Uterus (tissue), 4 donors: Measurements from ENCODE around the gene ARHGAP8. TPM values are rescaled to one million over a fixed set of nuclear protein-coding genes. Genes with fewer than 3 reads are reported as not detected.

Experiments used
- DNase-seq, 2 donors: peaks; one replicate each; pipeline ENCODE4 v3.0.0-alpha.2; 2019 to 2020
- H3K27ac ChIP-seq, 2 donors: fragments of 200-600 bp; sonication (generic); 1 replicate in 1 of 2; 2 replicates in 1 of 2; pipeline ENCODE4 v1.5.1; 2016 to 2018
- H3K27me3 ChIP-seq, 2 donors: fragments of 200-600 bp; sonication (generic); one replicate each; pipeline ENCODE4 v1.5.1; 2018 to 2019; ENCODE audit warnings: control low read depth in 1 of 2
- H3K36me3 ChIP-seq, 2 donors: fragments of 200-600 bp; sonication (generic); one replicate each; pipeline ENCODE4 v1.5.1; 2019; ENCODE audit warnings: control low read depth in 1 of 2
- H3K4me1 ChIP-seq, 2 donors: fragments of 200-600 bp; sonication (generic); one replicate each; pipeline ENCODE4 v1.5.1; 2018 to 2019; ENCODE audit warnings: control low read depth in 1 of 2
- H3K4me3 ChIP-seq, 2 donors: fragments of 200-600 bp; sonication (generic); 1 replicate in 1 of 2; 2 replicates in 1 of 2; pipeline ENCODE4 v1.5.1; 2018 to 2019; ENCODE audit warnings: mild to moderate bottlenecking in 1 of 2
- H3K9me3 ChIP-seq, 2 donors: fragments of 200-600 bp; sonication (generic); one replicate each; pipeline ENCODE4 v1.5.1; 2019; ENCODE audit warnings: control low read depth in 1 of 2
- CTCF ChIP-seq, 4 experiments: fragments of 200-600 bp in 2 of 4; fragments of 450-650 bp in 2 of 4; sonication (generic) in 2 of 4; IDR thresholded peaks; one replicate each; pipeline ENCODE4 v1.5.1; 2016 to 2019; ENCODE audit warnings: antibody characterized with exemption in 4 of 4, mild to moderate bottlenecking in 2 of 4, moderate library complexity in 1 of 4
- POLR2A ChIP-seq, 2 donors: fragments of 450-650 bp; IDR thresholded peaks; one replicate each; pipeline ENCODE4 v1.6.1; 2016; ENCODE audit warnings: antibody characterized with exemption in 2 of 2, mild to moderate bottlenecking in 1 of 2, moderate library complexity in 1 of 2
- intact Hi-C: fragments of 100-400 bp; cut with DNase I; formaldehyde crosslinking; loops from one replicate; pipeline ENCODE4 v1.15.1; 2023; ENCODE audit warnings: low total_unique reads
- total RNA-seq, 4 donors: library from RNA; depleted of rRNA in 3 of 4; stranded (reverse); fragments of >200 nt in 3 of 4; gene quantifications; one replicate each; pipeline versions ENCODE4 v1.1.0 to v1.2.4, GENCODE V29; 2014 to 2023
- donor health status: DM: yes; HTN: yes; CAD: no.

Gene ARHGAP8
- total RNA-seq, 4 donors from 2014 or later: 1.8 to 4.4 TPM; not detected in 2

DNA sequence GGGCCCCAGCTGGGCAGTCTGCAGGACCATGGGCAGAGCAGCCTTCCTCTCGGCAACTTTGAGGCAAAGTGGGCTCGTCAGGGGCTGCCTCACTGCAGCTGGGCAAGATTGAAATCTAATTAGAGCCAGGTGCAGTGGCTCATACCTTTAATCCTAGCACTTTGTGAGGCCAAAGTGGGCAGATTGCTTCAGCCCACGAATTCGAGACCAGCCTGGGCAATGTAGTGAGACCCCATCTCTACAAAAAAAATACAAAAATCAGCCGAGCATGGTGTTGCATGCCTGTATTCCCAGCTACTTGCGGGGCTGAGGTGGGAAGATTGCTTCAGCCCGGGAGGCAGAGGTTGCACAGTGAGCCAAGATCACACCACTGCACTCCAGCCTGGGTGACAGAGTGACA, 34.2 kb downstream of the ARHGAP8 start:
- Histone ChIP-seq H3K36me3 (no peaks in the 10 kb centered on the region), H3K27ac (no peak overlapping the region), H3K27me3 (no peaks in the 10 kb centered on the region), H3K4me3 (no peak overlapping the region), H3K9me3 (no peaks in the 10 kb centered on the region), H3K4me1 (no peaks in the 10 kb centered on the region)
- DNase-seq: no peak
- intact Hi-C loops: no loop called here
- TF ChIP-seq POLR2A (IDR thresholded peaks at IDR 0.05) (no peak), CTCF (IDR thresholded peaks at IDR 0.05) (no peak)

- intact Hi-C loops: no loop called here
- Histone ChIP-seq H3K9me3 (no peaks in the 10 kb centered on the region), H3K27me3 (no peaks in the 10 kb centered on the region), H3K4me3 (no peak overlapping the region), H3K27ac (no peak overlapping the region), H3K4me1 (no peaks in the 10 kb centered on the region), H3K36me3 (no peaks in the 10 kb centered on the region)
- no peak for DNase-seq
- TF ChIP-seq POLR2A (IDR thresholded peaks at IDR 0.05): no peak
- no peak for TF ChIP-seq CTCF (IDR thresholded peaks at IDR 0.05)
Observed at GRCh38 chr22:44787832-44788231, 35.5 kb downstream of the ARHGAP8 start.

GRCh38 chr22:44793106-44793505, 40.7 kb downstream of the ARHGAP8 start:
- intact Hi-C loops: no loop called here
- no peaks in the 10 kb centered on the region for H3K27me3 ChIP-seq

DNA sequence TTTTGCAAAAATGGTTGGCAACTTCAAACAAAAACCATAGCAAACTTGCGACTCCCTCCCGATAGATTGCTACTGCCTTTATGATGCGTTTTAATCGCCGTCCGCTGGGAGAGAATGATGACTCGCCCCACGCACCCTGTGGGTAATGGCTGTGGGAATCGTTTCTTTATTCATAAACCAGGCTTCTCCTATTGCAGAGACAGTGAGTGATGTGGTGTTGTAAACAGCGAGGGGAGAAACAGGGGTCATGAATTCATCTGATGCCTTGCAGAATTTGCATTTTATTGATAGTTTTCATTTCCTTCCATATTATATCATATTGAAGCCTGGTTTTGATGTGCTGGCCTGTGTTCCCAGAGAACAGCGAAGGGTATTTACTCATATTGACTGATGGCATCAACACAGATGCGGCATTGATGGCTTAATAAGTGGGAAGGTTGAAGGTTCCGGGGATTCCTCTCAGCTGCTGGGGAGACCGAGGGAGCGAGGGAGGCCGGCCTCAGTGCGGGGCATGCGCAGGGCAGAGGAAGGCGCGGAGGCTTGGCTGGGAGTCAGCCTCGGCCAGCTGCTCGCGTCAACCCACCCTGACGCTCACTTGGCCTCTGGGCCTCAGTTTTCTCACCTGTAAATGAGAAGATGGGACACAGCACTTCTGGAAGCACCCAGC, 41.3 kb downstream of the ARHGAP8 start:
- intact Hi-C loops: no loop called here
- Histone ChIP-seq H3K27ac (no peak overlapping the region), H3K27me3 (no peaks in the 10 kb centered on the region), H3K4me1 (no peaks in the 10 kb centered on the region), H3K9me3 (no peaks in the 10 kb centered on the region), H3K4me3 (no peak overlapping the region), H3K36me3 (no peaks in the 10 kb centered on the region)
- TF ChIP-seq POLR2A (IDR thresholded peaks at IDR 0.05) (no peak), CTCF (IDR thresholded peaks at IDR 0.05) (no peak)
- no peak for DNase-seq

More at GRCh38 chr22:44793106-44793505, 40.7 kb downstream of the ARHGAP8 start:
- Histone ChIP-seq H3K9me3 (no peaks in the 10 kb centered on the region), H3K4me1 (no peaks in the 10 kb centered on the region), H3K4me3 (no peak overlapping the region), H3K27ac (no peak overlapping the region), H3K36me3 (no peaks in the 10 kb centered on the region)
- DNase-seq: no peak
- TF ChIP-seq POLR2A (IDR thresholded peaks at IDR 0.05): no peak
- no peak for TF ChIP-seq CTCF (IDR thresholded peaks at IDR 0.05)

DNA sequence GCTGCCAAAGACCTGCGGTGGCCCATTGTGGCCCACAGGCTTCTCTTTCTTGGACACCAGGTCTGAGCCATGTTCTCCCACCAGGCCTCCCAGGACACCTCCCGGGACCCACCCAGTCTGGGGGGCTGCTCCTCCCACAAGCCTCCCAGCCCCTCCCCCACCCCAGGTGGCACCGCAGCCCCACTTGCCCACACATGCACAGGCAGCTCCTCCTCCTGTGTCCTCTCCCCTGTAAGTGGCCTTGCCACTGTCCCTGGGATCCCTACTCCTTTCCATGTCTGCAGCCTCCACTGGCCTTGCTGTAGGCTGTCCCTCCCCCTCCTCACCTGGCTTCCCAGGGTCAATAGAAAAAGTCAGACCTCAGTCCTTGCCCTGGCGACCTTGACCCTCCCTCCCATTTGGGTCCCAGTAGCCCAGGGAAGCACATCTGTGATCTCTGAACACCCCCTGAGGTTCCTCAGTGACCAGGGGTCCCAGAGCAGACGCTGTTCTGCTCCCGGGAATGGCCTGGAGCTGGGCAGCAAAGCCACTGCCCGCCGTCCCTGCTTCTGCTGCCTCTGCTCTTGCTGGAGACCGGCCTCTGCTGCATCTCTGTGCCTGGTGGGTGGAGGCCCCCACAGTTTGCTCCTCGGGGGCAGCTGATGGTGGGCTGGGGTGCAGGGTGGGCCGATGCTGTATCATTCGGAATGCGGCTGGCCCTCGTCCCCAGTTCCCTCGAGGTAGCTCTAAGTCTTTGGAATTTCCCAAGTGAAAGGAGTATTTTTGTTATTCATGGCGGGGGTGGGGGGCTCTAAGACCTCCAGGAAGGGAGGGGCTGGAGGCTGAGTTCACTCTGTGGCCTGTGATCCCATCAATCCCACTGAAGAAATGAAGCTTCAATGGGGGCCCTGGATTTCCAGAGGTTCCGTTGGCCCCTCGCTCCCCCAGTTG, 43.6 kb downstream of the ARHGAP8 start:
- Histone ChIP-seq H3K27ac (no peak overlapping the region), H3K36me3 (no peaks in the 10 kb centered on the region), H3K27me3 (no peaks in the 10 kb centered on the region), H3K4me1 (no peaks in the 10 kb centered on the region), H3K9me3 (no peaks in the 10 kb centered on the region), H3K4me3 (no peak overlapping the region)
- TF ChIP-seq CTCF (IDR thresholded peaks at IDR 0.05) (no peak), POLR2A (IDR thresholded peaks at IDR 0.05) (no peak)
- intact Hi-C loops: no loop called here
- no peak for DNase-seq
